MM.1S (cell line): ENCODE results near the gene XPNPEP1.

Experiments
- EZH2phosphoT487 ChIP-seq: fragments of 300-600 bp; sonication (generic); IDR thresholded peaks from 2 replicates; pipeline ENCODE4 v1.6.1; 2018; ENCODE audit warnings: antibody characterized with exemption, low read length
- TF ChIP-seq, protein P1 (sequence below): fragments of 300-600 bp; sonication (generic); IDR thresholded peaks from 2 replicates; pipeline ENCODE4 v1.5.1; 2016; ENCODE audit warnings: antibody characterized with exemption, low read length, mixed read lengths

DNA sequence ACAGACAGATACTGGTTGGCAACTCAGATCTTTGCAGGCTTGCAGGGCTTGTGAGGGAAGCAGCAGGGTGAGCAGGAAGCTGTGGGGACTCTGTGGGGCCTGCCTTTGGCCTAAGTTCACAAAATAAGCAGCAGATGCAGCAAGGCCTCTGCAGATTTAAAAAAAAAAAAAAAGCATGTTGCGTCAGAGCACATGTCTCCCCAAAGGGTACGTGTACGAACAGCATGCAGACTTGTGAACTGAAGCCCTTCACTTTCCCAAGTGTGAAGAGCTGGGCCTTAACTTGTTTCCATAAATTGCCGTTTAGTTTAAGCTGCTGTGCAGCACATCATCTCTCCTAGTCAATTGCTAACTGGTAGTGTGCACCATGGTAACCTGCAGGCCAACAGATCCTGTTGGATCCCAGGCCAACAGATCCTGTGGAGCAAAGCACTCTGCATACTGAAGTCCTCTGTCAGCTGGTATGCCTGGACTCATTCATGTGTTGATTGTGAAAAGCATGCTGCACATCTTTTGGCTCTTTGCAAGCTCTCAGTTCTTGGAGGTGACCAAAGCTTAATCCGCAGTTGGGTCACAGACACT, 10.8 kb upstream of the XPNPEP1 start:
- TF ChIP-seq, protein P1, sequence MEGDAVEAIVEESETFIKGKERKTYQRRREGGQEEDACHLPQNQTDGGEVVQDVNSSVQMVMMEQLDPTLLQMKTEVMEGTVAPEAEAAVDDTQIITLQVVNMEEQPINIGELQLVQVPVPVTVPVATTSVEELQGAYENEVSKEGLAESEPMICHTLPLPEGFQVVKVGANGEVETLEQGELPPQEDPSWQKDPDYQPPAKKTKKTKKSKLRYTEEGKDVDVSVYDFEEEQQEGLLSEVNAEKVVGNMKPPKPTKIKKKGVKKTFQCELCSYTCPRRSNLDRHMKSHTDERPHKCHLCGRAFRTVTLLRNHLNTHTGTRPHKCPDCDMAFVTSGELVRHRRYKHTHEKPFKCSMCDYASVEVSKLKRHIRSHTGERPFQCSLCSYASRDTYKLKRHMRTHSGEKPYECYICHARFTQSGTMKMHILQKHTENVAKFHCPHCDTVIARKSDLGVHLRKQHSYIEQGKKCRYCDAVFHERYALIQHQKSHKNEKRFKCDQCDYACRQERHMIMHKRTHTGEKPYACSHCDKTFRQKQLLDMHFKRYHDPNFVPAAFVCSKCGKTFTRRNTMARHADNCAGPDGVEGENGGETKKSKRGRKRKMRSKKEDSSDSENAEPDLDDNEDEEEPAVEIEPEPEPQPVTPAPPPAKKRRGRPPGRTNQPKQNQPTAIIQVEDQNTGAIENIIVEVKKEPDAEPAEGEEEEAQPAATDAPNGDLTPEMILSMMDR = no peak
- TF ChIP-seq EZH2phosphoT487 = no peak
